CD4-positive, alpha-beta T cell treated with Interleukin-12 subunit alpha and Interleukin-12 subunit beta, for 1 hour (primary cell): ENCODE data around the gene SEC22C.

Experiments
- DNase-seq: peaks from one replicate; pipeline ENCODE4 v3.0.0-alpha.2; 2020

SEC22C gene

GRCh38 chr3:42510325-42510724, 71.4 kb downstream of the SEC22C start:
- no peak for DNase-seq

DNA sequence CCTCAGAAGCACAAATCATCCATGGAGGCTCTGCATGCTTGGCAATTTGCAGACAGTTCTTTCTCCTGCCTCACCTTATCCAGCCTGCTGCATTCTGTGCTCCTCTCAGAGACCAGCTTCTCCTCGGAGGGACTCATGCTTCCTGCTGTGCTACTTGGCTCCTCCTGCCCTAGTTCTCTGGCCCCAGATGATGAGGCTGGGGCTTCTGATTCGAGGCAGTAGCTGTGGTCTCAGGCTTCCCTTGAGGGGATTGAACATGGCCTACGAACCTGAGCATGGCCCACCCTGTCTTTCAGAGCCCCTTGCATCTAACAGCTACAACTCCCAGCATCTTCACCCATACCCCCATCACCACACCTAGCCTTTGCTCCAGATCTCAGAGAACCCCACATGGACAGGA, 72.7 kb downstream of the SEC22C start:
- DNase-seq = no peak

DNA sequence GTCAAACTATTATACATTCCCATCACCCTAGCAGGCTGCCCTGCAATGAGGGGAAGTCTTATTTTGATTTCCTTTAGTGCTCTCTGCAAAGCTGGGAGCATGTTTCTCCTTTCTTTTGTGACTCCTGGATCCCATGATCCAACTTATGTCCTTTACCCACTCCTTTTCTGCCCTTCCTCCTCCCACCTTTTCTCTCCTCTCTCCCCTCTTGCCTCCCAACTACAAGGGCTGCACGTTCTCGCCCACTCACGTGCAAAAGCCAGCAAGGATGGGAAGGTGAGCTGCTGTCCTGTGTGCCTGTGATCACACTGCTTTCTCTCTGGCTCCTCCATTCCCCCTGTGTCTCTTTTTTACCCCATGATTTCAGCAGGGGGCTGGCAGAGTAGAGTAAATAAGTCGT, 73.2 kb downstream of the SEC22C start:
- DNase-seq = no peak

- no peak for DNase-seq
Measured at GRCh38 chr3:42507761-42508335, 73.9 kb downstream of the SEC22C start.

GRCh38 chr3:42507252-42507651, 74.5 kb downstream of the SEC22C start:
- no peak for DNase-seq

GRCh38 chr3:42505849-42506410, 75.8 kb downstream of the SEC22C start:
- no peak for DNase-seq

GRCh38 chr3:42505128-42505848, 76.5 kb downstream of the SEC22C start:
- DNase-seq = no peak

GRCh38 chr3:42504334-42505127, 77.2 kb downstream of the SEC22C start:
- no peak for DNase-seq

- no peak for DNase-seq
Measured at GRCh38 chr3:42503957-42504333, 77.8 kb downstream of the SEC22C start.

- DNase-seq = no peak
Measured at GRCh38 chr3:42503251-42503924, 78.4 kb downstream of the SEC22C start.

DNA sequence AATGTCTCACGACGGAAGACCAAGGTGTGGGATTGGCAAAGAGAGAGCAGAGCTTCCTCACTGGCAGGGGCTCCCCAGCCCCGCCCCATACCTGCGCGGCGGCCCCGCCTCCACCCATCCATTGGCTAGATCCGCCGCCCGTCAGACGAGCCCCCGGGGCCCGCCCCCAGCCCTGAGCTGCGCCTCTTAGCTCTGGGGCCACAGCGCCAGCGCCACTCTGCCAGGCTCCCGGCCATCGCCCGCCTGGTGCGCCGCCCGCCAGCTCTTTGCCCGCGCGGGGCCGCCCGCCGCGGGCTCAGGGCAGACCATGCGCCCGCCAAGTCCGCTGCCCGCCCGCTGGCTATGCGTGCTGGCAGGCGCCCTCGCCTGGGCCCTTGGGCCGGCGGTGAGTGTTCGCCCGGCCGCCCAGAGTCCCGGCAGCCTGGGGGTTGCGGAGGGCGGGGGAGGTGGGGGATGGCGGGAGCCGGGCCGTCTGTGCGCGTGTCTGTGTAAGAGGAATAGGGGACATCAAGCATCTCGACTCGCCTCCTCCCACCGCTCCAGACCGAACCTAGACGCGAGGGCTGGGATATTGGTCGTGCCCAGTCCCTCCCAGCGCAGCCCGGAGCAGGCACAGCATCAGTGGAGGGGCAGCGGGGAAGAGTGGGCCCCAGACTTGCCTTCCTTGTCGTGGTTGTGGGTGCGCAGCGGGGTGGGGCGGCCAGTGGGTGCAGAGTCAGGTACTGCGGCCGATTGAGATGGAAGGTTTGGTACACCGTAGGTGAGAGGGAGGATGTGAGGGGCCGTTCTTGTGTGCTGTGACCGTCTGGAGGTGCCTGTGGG, 79.1 kb downstream of the SEC22C start, which contains the start of gene VIPR1:
Gene VIPR1, plus strand, starts transcription at position 215 of the 822 bp plus-strand sequence. Its CDS starts 93 bp downstream, at position 308.
- peak; percentile 94 for DNase-seq

DNA sequence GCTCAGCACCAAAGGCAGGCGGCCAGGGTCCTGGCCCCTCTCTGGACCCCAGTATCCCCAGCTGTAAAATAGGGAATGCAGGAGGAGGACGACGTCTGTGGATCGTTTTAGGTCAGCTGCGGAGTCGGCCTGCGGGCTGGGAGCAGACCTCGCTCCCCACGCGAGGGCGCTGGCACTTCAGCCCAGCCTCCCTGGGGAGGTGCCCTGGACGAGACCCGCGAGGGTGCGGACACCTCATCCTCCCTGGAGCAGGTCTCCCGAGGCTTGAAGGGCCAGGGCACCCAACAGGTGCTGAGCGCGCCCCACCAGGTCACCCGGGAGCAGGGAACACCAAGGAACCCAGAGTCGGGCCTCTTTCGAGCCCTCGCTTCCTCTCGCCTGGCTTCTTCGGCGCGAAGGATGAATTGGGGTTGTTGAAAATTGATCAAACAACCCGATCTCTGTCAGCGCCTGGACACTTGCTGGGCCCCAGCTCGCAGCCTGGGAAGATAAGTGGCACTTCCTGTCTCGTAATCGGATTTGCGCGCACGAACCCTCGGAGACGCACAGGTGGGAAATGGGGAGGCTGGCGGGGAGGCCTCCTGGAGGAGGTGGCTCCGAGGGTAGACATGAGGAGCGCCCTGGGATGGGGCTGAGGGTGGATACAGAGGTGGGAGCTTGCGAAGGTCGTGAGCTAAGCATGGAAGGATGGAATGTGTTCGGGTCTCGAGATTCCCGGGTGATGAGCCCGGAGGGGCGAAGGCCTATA, 79.9 kb downstream of the SEC22C start:
- DNase-seq = peak; percentile 67

GRCh38 chr3:42501321-42501680, 80.5 kb downstream of the SEC22C start:
- DNase-seq = no peak

DNA sequence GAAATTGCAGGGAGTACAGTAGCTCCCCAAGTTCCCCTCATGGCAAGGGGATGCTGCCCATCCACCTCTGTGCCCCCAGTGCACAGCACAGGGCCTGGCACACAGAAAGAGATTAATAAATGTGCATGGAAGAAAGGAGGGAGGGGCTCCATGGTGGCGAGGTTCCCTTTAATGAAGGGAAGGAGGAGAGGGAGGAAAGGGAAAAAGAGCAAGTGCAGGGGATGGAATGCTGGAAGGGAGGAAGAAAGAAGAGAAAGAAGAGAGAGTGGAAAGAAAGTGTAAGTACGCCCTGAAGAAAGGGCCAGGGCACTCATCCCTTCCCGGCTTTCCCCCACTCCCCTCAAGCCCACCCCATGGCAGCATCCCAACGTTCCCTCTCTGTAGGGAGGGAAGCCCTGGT, 80.9 kb downstream of the SEC22C start:
- DNase-seq = no peak

DNA sequence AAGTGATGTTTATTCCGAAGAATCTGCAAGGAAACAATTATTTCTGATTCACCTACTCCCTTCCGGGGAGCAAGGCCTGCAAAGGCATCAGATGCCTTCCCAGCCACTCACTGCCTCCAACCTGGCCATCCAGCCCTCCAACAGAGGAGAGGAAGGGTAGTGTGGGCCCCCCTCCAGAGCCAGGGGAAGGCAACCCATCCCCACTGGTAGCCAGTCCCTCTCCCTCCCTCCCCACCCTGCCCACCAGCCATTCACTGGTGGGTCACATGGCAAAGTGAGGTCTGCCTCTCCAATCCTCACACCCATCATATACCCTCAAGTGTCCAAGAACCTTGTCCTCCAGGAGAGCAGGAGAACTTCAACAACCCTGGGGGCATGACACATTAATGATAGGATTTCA, 81.7 kb downstream of the SEC22C start:
- no peak for DNase-seq

DNA sequence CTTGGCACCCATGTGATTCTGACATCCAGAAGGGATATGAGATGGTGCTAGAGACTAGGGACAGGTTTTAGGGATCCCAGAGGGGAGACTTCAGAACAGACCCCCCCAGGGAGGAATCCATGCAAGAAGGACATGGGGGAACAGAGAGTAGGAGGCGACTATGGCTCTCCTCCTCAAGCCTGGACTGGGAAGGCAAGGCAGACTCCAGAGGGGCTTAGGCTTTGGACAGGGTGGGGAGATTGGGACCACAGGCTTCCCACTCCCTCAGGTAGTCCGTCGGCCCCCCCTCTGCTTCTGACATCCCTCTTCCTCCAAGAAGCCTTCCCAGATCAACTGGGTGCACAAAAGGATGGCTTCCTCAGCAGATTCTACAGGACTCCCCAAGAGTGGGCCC, 82.3 kb downstream of the SEC22C start:
- no peak for DNase-seq

DNA sequence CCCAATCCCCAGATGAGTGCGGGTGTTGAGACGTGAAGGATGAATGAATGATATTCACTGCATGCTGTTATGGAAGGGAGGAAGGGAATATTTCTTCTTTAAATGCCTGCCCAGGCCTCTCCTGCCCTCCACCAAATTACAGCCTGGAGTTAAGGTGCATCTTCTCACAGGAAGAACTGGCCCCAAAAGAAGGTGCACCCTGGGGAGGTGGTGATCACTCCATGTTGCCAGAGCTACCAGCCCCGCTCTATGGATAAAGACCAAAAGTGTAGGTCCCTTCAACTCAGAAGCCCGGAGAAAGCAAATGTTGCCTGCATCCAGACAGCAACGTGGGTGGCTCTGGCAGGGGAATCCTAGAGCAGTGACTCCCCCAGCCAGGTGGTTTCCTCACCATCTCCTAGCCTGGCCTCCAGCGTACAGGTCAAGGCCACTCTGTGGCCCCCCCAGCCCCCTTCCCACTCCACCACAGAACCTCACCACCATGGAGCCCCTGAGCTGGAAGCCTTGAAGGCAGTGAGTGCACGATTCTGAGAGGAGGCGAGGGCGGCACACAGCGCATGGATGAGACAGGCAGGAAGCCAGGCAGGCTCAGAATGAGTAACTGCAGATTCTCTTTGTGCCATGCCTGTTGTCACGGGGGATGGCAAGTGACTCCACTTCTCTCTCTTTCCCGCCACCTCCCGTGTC, 82.8 kb downstream of the SEC22C start:
- no peak for DNase-seq

DNA sequence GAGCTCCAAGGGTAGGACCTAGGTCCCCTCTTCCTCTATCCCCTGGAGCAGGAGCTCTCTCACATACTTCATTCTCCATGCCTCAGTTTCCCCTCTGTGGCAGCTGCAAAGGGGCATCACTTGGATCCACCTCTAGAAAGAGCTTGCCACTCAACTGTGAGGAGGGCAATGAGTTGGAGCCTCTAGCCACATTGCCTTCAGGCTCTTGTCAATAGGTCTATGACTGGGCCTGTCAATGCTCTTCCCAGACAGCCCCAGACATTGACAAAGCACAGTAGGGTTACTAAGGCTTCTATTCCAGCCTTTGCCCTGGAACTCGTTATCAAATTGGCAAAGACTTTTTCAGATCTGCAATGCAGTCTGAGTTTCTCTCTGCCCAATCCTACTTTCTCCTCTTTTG, 83.7 kb downstream of the SEC22C start:
- DNase-seq = no peak
